Mesendoderm (in vitro differentiated cells): Measurements from ENCODE around the gene HOXB7.

Experiments
- DNase-seq: peaks from one replicate; pipeline ENCODE4 v3.0.0; 2013
- H2AK5ac ChIP-seq: 2 replicates; pipeline ENCODE4 v1.6.1; 2013; ENCODE audit warnings: low read length, inconsistent platforms
- H2BK120ac ChIP-seq: 2 replicates; pipeline ENCODE4 v1.6.1; 2013; ENCODE audit warnings: low read depth, mild to moderate bottlenecking, low read length, moderate library complexity, mixed read lengths
- H2BK15ac ChIP-seq: replicated peaks from 2 replicates; pipeline ENCODE4 v1.6.1; 2013; ENCODE audit warnings: low read depth, mild to moderate bottlenecking, moderate library complexity
- H2BK5ac ChIP-seq: 2 replicates; pipeline ENCODE4 v1.6.1; 2013; ENCODE audit warnings: low read length, inconsistent platforms
- H3K18ac ChIP-seq: 2 replicates; pipeline ENCODE4 v1.6.1; 2013; ENCODE audit warnings: mild to moderate bottlenecking, low read length, mixed read lengths
- H3K23ac ChIP-seq: one replicate; pipeline ENCODE4 v1.6.1; 2013; ENCODE audit warnings: low read length
- H3K27ac ChIP-seq: 2 replicates; pipeline ENCODE4 v1.5.1; 2013; ENCODE audit warnings: low read depth, mild to moderate bottlenecking, inconsistent platforms, low read length, moderate library complexity
- H3K27me3 ChIP-seq: 2 replicates; pipeline ENCODE4 v1.6.1; 2013; ENCODE audit warnings: low read length, control low read depth, mild to moderate bottlenecking, inconsistent platforms; ENCODE audit not compliant: insufficient read depth, poor library complexity
- H3K36me3 ChIP-seq: 2 replicates; pipeline ENCODE4 v1.6.1; 2013; ENCODE audit warnings: low read length, inconsistent platforms; ENCODE audit not compliant: control insufficient read depth, insufficient read depth
- H3K4ac ChIP-seq: one replicate; pipeline ENCODE4 v1.6.1; 2013; ENCODE audit warnings: low read depth, mild to moderate bottlenecking, low read length, moderate library complexity
- H3K4me1 ChIP-seq: 2 replicates; pipeline ENCODE4 v1.6.1; 2013; ENCODE audit warnings: low read depth, low read length, inconsistent platforms; ENCODE audit not compliant: control insufficient read depth
- H3K4me2 ChIP-seq: 2 replicates; pipeline ENCODE4 v1.6.1; 2013; ENCODE audit warnings: low read length
- H3K4me3 ChIP-seq: 2 replicates; pipeline ENCODE4 v1.5.1; 2013; ENCODE audit warnings: mild to moderate bottlenecking, low read length
- H3K56ac ChIP-seq: one replicate; pipeline ENCODE4 v1.6.1; 2013; ENCODE audit warnings: low read length
- H3K79me1 ChIP-seq: 2 replicates; pipeline ENCODE4 v1.6.1; 2013; ENCODE audit warnings: low read length, inconsistent platforms
- H3K79me2 ChIP-seq: 2 replicates; pipeline ENCODE4 v1.6.1; 2013; ENCODE audit warnings: mild to moderate bottlenecking, low read length; ENCODE audit not compliant: control insufficient read depth, insufficient read depth
- H3K9ac ChIP-seq: 2 replicates; pipeline ENCODE4 v1.6.1; 2013; ENCODE audit warnings: low read length, inconsistent platforms
- H4K5ac ChIP-seq: one replicate; pipeline ENCODE4 v1.6.1; 2013; ENCODE audit warnings: low read length
- H4K8ac ChIP-seq: one replicate; pipeline ENCODE4 v1.6.1; 2013; ENCODE audit warnings: low read depth, mild to moderate bottlenecking, control low read depth, low read length, moderate library complexity
- WGBS: extraction: QIAGEN DNeasy Blood & Tissue Kit; methylation state at CpG from one replicate; pipeline ENCODE4 v1.1.7; 2013; ENCODE audit warnings: low lambda C conversion rate, missing lambda C conversion rate; ENCODE audit not compliant: insufficient coverage; ENCODE audit errors: extremely low coverage; 5-methylcytosine and 5-hydroxymethylcytosine counted together

Gene HOXB7

GRCh38 chr17:48594538-48595277, 16.1 kb downstream of the HOXB7 start:
- H2BK15ac ChIP-seq = no peak overlapping the region
- H3K27ac ChIP-seq = no peak overlapping the region
- no peak overlapping the region for H4K8ac ChIP-seq
- no CpG with 5 or more reads among the region's 25 CpGs for WGBS
- no peak overlapping the region for H2BK5ac ChIP-seq
- no peaks in the 10 kb centered on the region for H3K79me1 ChIP-seq
- no peaks in the 10 kb centered on the region for H3K79me2 ChIP-seq
- peaks cover 89% of the 10 kb centered on the region for H3K27me3 ChIP-seq
- peak overlapping the region; percentile 39 for H3K4me2 ChIP-seq
- H3K4ac ChIP-seq = no peak overlapping the region
- H3K18ac ChIP-seq = no peak overlapping the region
- no peaks in the 10 kb centered on the region for H3K36me3 ChIP-seq
- peak overlapping the region; percentile 44 for H3K9ac ChIP-seq
- no peak overlapping the region for H4K5ac ChIP-seq
- no peak overlapping the region for H3K4me3 ChIP-seq
- H2AK5ac ChIP-seq = no peak overlapping the region
- peak overlapping the region; percentile 69 for H3K56ac ChIP-seq
- no peak for DNase-seq
- H2BK120ac ChIP-seq = no peak overlapping the region
- no peak overlapping the region for H3K23ac ChIP-seq
- peaks cover 6% of the 10 kb centered on the region for H3K4me1 ChIP-seq

GRCh38 chr17:48593840-48594537, 16.8 kb downstream of the HOXB7 start:
- DNase-seq = peak; percentile 90
- peaks cover 89% of the 10 kb centered on the region for H3K27me3 ChIP-seq

GRCh38 chr17:48593126-48593829, 17.5 kb downstream of the HOXB7 start, which contains the start of gene HOXB5:
Gene HOXB5, minus strand, starts transcription at chr17:48593779. Its CDS starts 97 bp downstream, at chr17:48593682.
- H3K18ac ChIP-seq = no peak within 1 kb of the TSS
- no peak within 1 kb of the TSS for H2AK5ac ChIP-seq
- H3K23ac ChIP-seq = peak within 1 kb of the TSS; percentile 66
- no peak within 1 kb of the TSS for H4K5ac ChIP-seq
- no peaks in the 10 kb centered on the region for H3K36me3 ChIP-seq
- H3K4me3 ChIP-seq = no peak within 1 kb of the TSS
- no peaks in the 10 kb centered on the region for H3K79me1 ChIP-seq
- no peak within 1 kb of the TSS for H4K8ac ChIP-seq
- no peak within 1 kb of the TSS for H2BK5ac ChIP-seq
- peaks cover 2% of the 10 kb centered on the region for H3K4me1 ChIP-seq
- H3K4ac ChIP-seq = no peak within 1 kb of the TSS
- no peak within 1 kb of the TSS for H2BK15ac ChIP-seq
- H2BK120ac ChIP-seq = no peak within 1 kb of the TSS
- H3K27ac ChIP-seq = no peak within 1 kb of the TSS
- no CpG with 5 or more reads among the region's 50 CpGs for WGBS
- H3K79me2 ChIP-seq = no peaks in the 10 kb centered on the region
- peak within 1 kb of the TSS; percentile 54 for H3K4me2 ChIP-seq
- peak within 1 kb of the TSS; percentile 44 for H3K9ac ChIP-seq
- peaks cover 89% of the 10 kb centered on the region for H3K27me3 ChIP-seq
- peak within 1 kb of the TSS; percentile 76 for H3K56ac ChIP-seq
- peak; percentile 55 for DNase-seq

More at GRCh38 chr17:48593840-48594537, 16.8 kb downstream of the HOXB7 start:
- H3K18ac ChIP-seq = no peak overlapping the region
- no peak overlapping the region for H4K5ac ChIP-seq
- H3K27ac ChIP-seq = no peak overlapping the region
- no peak overlapping the region for H2BK15ac ChIP-seq
- H3K4me1 ChIP-seq = peaks cover 2% of the 10 kb centered on the region
- no peak overlapping the region for H3K4ac ChIP-seq
- H4K8ac ChIP-seq = no peak overlapping the region
- no peaks in the 10 kb centered on the region for H3K36me3 ChIP-seq
- H3K23ac ChIP-seq = no peak overlapping the region
- H3K79me2 ChIP-seq = no peaks in the 10 kb centered on the region
- no CpG with 5 or more reads among the region's 37 CpGs for WGBS
- H2BK5ac ChIP-seq = no peak overlapping the region
- H2AK5ac ChIP-seq = no peak overlapping the region
- H2BK120ac ChIP-seq = no peak overlapping the region
- peak overlapping the region; percentile 39 for H3K4me2 ChIP-seq
- H3K79me1 ChIP-seq = no peaks in the 10 kb centered on the region
- no peak overlapping the region for H3K4me3 ChIP-seq
- H3K9ac ChIP-seq = peak overlapping the region; percentile 44
- peak overlapping the region; percentile 69 for H3K56ac ChIP-seq

- Histone ChIP-seq H2BK15ac (no peak overlapping the region), H3K4me2 (no peak overlapping the region), H3K79me2 (no peaks in the 10 kb centered on the region), H3K36me3 (no peaks in the 10 kb centered on the region), H3K4ac (no peak overlapping the region), H3K27me3 (peaks cover 90% of the 10 kb centered on the region), H3K23ac (peak overlapping the region; percentile 66), H3K18ac (no peak overlapping the region), H3K4me1 (peaks cover 2% of the 10 kb centered on the region), H3K56ac (no peak overlapping the region), H3K4me3 (no peak overlapping the region), H4K8ac (no peak overlapping the region), H3K79me1 (no peaks in the 10 kb centered on the region), H2AK5ac (no peak overlapping the region), H4K5ac (no peak overlapping the region), H2BK120ac (no peak overlapping the region), H3K27ac (no peak overlapping the region), H2BK5ac (no peak overlapping the region), H3K9ac (no peak overlapping the region)
- no peak for DNase-seq
- no CpG with 5 or more reads among the region's 14 CpGs for WGBS
Observed at GRCh38 chr17:48592577-48592976, 18.2 kb downstream of the HOXB7 start.

GRCh38 chr17:48592057-48592514, 18.7 kb downstream of the HOXB7 start:
- Histone ChIP-seq H3K27me3 (peaks cover 90% of the 10 kb centered on the region), H3K4me3 (no peak overlapping the region), H3K56ac (no peak overlapping the region), H3K9ac (no peak overlapping the region), H3K18ac (no peak overlapping the region), H3K79me2 (no peaks in the 10 kb centered on the region), H3K23ac (no peak overlapping the region), H4K8ac (no peak overlapping the region), H3K36me3 (no peaks in the 10 kb centered on the region), H3K27ac (no peak overlapping the region), H2BK120ac (no peak overlapping the region), H3K4ac (no peak overlapping the region), H4K5ac (no peak overlapping the region), H2BK15ac (no peak overlapping the region), H2BK5ac (no peak overlapping the region), H3K79me1 (no peaks in the 10 kb centered on the region), H3K4me1 (peaks cover 2% of the 10 kb centered on the region), H2AK5ac (no peak overlapping the region), H3K4me2 (no peak overlapping the region)
- DNase-seq = no peak
- no CpG with 5 or more reads among the region's 33 CpGs for WGBS
